GM23338 (cell line): ENCODE measurements around the gene CD19. TPM values are rescaled to one million over a fixed set of nuclear protein-coding genes. Genes with fewer than 3 reads are reported as not detected.

ENCODE experiments used
- ATAC-seq: fragments of 200-7000 bp; cut with Tn5 transposase; 3 replicates; pipeline ENCODE4 v1.9.1; 2020
- DNase-seq: peaks from one replicate; pipeline ENCODE4 v3.0.0-alpha.2; 2015; ENCODE audit warnings: low spot score
- H2AFZ ChIP-seq: fragments of 200-600 bp; sonication (generic); 2 replicates; pipeline ENCODE4 v1.8.0; 2016; ENCODE audit warnings: antibody characterized with exemption, mild to moderate bottlenecking, moderate library complexity
- H3F3A ChIP-seq: fragments of 200-600 bp; sonication (generic); replicated peaks from 2 replicates; pipeline ENCODE4 v1.8.0; 2017; ENCODE audit warnings: antibody characterized with exemption, mixed run types, low read depth
- H3K27ac ChIP-seq: fragments of 200-600 bp; sonication (generic); 2 replicates; pipeline ENCODE4 v1.6.1; 2016; ENCODE audit warnings: low read depth
- H3K27me3 ChIP-seq: fragments of 200-600 bp; sonication (generic); 2 replicates; pipeline ENCODE4 v1.8.0; 2016; ENCODE audit warnings: mild to moderate bottlenecking, mixed run types, moderate library complexity; ENCODE audit not compliant: insufficient read depth
- H3K36me3 ChIP-seq: fragments of 200-600 bp; sonication (generic); 2 replicates; pipeline ENCODE4 v1.8.0; 2016; ENCODE audit warnings: mild to moderate bottlenecking; ENCODE audit not compliant: insufficient read depth
- H3K4me1 ChIP-seq: fragments of 200-600 bp; sonication (generic); 2 replicates; pipeline ENCODE4 v1.8.0; 2016; ENCODE audit warnings: mild to moderate bottlenecking, moderate library complexity; ENCODE audit not compliant: insufficient read depth
- H3K4me2 ChIP-seq: fragments of 200-600 bp; sonication (generic); 2 replicates; pipeline ENCODE4 v1.7.1; 2017; ENCODE audit warnings: mixed run types
- H3K4me3 ChIP-seq: fragments of 200-600 bp; sonication (generic); 2 replicates; pipeline ENCODE4 v1.6.1; 2016; ENCODE audit warnings: mixed run types
- H3K79me2 ChIP-seq: fragments of 200-600 bp; sonication (generic); replicated peaks from 2 replicates; pipeline ENCODE4 v1.8.0; 2017; ENCODE audit warnings: mild to moderate bottlenecking; ENCODE audit not compliant: insufficient read depth
- H3K9me2 ChIP-seq: fragments of 200-600 bp; sonication (generic); 2 replicates; pipeline ENCODE4 v1.8.0; 2017; ENCODE audit not compliant: insufficient read depth
- H4K20me1 ChIP-seq: fragments of 200-600 bp; sonication (generic); replicated peaks from 2 replicates; pipeline ENCODE4 v1.8.0; 2017; ENCODE audit warnings: mild to moderate bottlenecking; ENCODE audit not compliant: insufficient read depth
- H3K27ac Mint-ChIP-seq: 2 replicates; pipeline ENCODE4 v1.8.0; 2020; ENCODE audit warnings: inconsistent platforms, mild to moderate bottlenecking, moderate library complexity, mixed read lengths
- H3K27me3 Mint-ChIP-seq: 3 replicates; pipeline ENCODE4 v1.8.0; 2022; ENCODE audit warnings: low read depth, mild to moderate bottlenecking, moderate library complexity, mixed read lengths, inconsistent platforms; ENCODE audit not compliant: insufficient read depth, poor library complexity
- H3K36me3 Mint-ChIP-seq: 3 replicates; pipeline ENCODE4 v1.8.0; 2021; ENCODE audit warnings: low read depth, mild to moderate bottlenecking, inconsistent platforms, moderate library complexity, mixed read lengths
- H3K4me1 Mint-ChIP-seq: 3 replicates; pipeline ENCODE4 v1.8.0; 2020; ENCODE audit warnings: mild to moderate bottlenecking, inconsistent platforms, mixed read lengths
- H3K4me3 Mint-ChIP-seq: 3 replicates; pipeline ENCODE4 v1.8.0; 2021; ENCODE audit warnings: moderate library complexity, mild to moderate bottlenecking, inconsistent platforms, mixed read lengths
- H3K9me3 Mint-ChIP-seq: 3 replicates; pipeline ENCODE4 v1.8.0; 2020; ENCODE audit warnings: moderate library complexity, mild to moderate bottlenecking, inconsistent platforms, mixed read lengths
- CREB1 ChIP-seq: fragments of 250-450 bp; sonication (Bioruptor Pico); IDR thresholded peaks from 2 replicates; pipeline ENCODE4 v1.5.0; 2020; ENCODE audit warnings: low read depth, mild to moderate bottlenecking, moderate library complexity
- ETS1 ChIP-seq: IDR thresholded peaks from 2 replicates; pipeline ENCODE4 v1.6.1; 2016; ENCODE audit warnings: antibody characterized with exemption
- EZH2 ChIP-seq: fragments of 200-600 bp; sonication (generic); IDR thresholded peaks from one replicate; pipeline ENCODE4 v1.8.0; 2017; ENCODE audit warnings: antibody characterized with exemption, mild to moderate bottlenecking, low read depth; ENCODE audit not compliant: unreplicated experiment
- EZH2phosphoT487 ChIP-seq: fragments of 200-600 bp; sonication (generic); IDR thresholded peaks from one replicate; pipeline ENCODE4 v1.8.1; 2018; ENCODE audit warnings: antibody characterized with exemption; ENCODE audit not compliant: unreplicated experiment
- JUNB ChIP-seq: IDR thresholded peaks from one replicate; pipeline ENCODE4 v1.6.1; 2016; ENCODE audit warnings: antibody characterized with exemption; ENCODE audit not compliant: unreplicated experiment
- NANOG ChIP-seq: IDR thresholded peaks from 2 replicates; pipeline ENCODE4 v1.6.1; 2016; ENCODE audit warnings: antibody characterized with exemption, borderline replicate concordance
- POLR2AphosphoS5 ChIP-seq: IDR thresholded peaks from 2 replicates; pipeline ENCODE4 v1.6.1; 2016; ENCODE audit warnings: antibody characterized with exemption, low read depth
- STAT1 ChIP-seq: IDR thresholded peaks from one replicate; pipeline ENCODE4 v1.6.1; 2016; ENCODE audit warnings: antibody characterized with exemption; ENCODE audit not compliant: unreplicated experiment
- ZNF114 ChIP-seq: fragments of 250-450 bp; sonication (Bioruptor Pico); IDR thresholded peaks from 2 replicates; pipeline ENCODE4 v1.5.0; 2020; ENCODE audit warnings: mild to moderate bottlenecking, moderate library complexity
- ZNF331 ChIP-seq: fragments of 250-450 bp; sonication (Bioruptor Pico); IDR thresholded peaks from 2 replicates; pipeline ENCODE4 v1.5.0; 2020; ENCODE audit warnings: low read depth, mild to moderate bottlenecking, moderate library complexity
- ZNF462 ChIP-seq: fragments of 250-450 bp; sonication (Bioruptor Pico); IDR thresholded peaks from 2 replicates; pipeline ENCODE4 v1.5.0; 2020; ENCODE audit warnings: mild to moderate bottlenecking, moderate library complexity
- polyA plus RNA-seq: library from polyadenylated mRNA; unstranded; fragments of >200 nt; fragmentation: Nextera tagmentation; extraction: Ambion mirVana; gene quantifications from 2 replicates; pipeline ENCODE4 v1.2.1, GENCODE V29; 2016
- total RNA-seq: library from RNA; depleted of rRNA; stranded (reverse); fragments of >200 nt; shearing (Covaris generic); gene quantifications from 2 replicates; pipeline ENCODE4 v1.2.3, GENCODE V29; 2014
- TF ChIP-seq, protein P1 (sequence below): IDR thresholded peaks from one replicate; pipeline ENCODE4 v1.6.1; 2018; ENCODE audit warnings: antibody characterized with exemption; ENCODE audit not compliant: unreplicated experiment
- TF ChIP-seq, protein P2 (sequence below), 2 experiments: fragments of 200-600 bp in 1 of 2; sonication (generic) in 1 of 2; conservative IDR thresholded peaks; 2 replicates each; pipeline versions ENCODE4 v1.5.1 to v1.6.1; 2016 to 2017; ENCODE audit warnings: antibody characterized with exemption in 2 of 2, low read depth in 2 of 2, mild to moderate bottlenecking in 2 of 2, moderate library complexity in 1 of 2

The CD19 gene
- total and polyA plus RNA-seq, 2 experiments from 2014 or later = 0.83 to 1.9 TPM

GRCh38 chr16:28903344-28904042, 28.3 kb upstream of the CD19 start:
- Histone ChIP-seq H3K4me1 (no peaks in the 10 kb centered on the region), H3K27ac (no peak overlapping the region), H3K36me3 (0 out of 2 replicates have a peak, but pooled peaks cover 5% of the 10 kb centered on the region), H3K4me3 (no peak overlapping the region), H2AFZ (no peak overlapping the region), H3K4me2 (no peak overlapping the region), H4K20me1 (no peaks in the 10 kb centered on the region), H3K27me3 (no peaks in the 10 kb centered on the region), H3K9me2 (no peaks in the 10 kb centered on the region), H3F3A (no peaks in the 10 kb centered on the region), H3K79me2 (no peaks in the 10 kb centered on the region)
- ATAC-seq = no peak
- H3K27me3 Mint-ChIP-seq = peaks cover 3% of the 10 kb centered on the region
- H3K27ac Mint-ChIP-seq = no peak overlapping the region
- H3K9me3 Mint-ChIP-seq = no peaks in the 10 kb centered on the region
- no peak overlapping the region for H3K4me3 Mint-ChIP-seq
- DNase-seq = no peak
- H3K4me1 Mint-ChIP-seq = no peaks in the 10 kb centered on the region
- H3K36me3 Mint-ChIP-seq = no peaks in the 10 kb centered on the region; the same call in 2 of the 3 replicates
- TF ChIP-seq, protein P1, sequence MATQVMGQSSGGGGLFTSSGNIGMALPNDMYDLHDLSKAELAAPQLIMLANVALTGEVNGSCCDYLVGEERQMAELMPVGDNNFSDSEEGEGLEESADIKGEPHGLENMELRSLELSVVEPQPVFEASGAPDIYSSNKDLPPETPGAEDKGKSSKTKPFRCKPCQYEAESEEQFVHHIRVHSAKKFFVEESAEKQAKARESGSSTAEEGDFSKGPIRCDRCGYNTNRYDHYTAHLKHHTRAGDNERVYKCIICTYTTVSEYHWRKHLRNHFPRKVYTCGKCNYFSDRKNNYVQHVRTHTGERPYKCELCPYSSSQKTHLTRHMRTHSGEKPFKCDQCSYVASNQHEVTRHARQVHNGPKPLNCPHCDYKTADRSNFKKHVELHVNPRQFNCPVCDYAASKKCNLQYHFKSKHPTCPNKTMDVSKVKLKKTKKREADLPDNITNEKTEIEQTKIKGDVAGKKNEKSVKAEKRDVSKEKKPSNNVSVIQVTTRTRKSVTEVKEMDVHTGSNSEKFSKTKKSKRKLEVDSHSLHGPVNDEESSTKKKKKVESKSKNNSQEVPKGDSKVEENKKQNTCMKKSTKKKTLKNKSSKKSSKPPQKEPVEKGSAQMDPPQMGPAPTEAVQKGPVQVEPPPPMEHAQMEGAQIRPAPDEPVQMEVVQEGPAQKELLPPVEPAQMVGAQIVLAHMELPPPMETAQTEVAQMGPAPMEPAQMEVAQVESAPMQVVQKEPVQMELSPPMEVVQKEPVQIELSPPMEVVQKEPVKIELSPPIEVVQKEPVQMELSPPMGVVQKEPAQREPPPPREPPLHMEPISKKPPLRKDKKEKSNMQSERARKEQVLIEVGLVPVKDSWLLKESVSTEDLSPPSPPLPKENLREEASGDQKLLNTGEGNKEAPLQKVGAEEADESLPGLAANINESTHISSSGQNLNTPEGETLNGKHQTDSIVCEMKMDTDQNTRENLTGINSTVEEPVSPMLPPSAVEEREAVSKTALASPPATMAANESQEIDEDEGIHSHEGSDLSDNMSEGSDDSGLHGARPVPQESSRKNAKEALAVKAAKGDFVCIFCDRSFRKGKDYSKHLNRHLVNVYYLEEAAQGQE = no peak
- TF ChIP-seq JUNB (no peak), ZNF462 (no peak), ZNF331 (CRISPR knock-in tag) (no peak), ZNF114 (no peak), EZH2phosphoT487 (no peak), STAT1 (no peak), CREB1 (CRISPR knock-in tag) (no peak), POLR2AphosphoS5 (no peak), EZH2 (no peak), ETS1 (no peak), NANOG (no peak)
- TF ChIP-seq, protein P2, sequence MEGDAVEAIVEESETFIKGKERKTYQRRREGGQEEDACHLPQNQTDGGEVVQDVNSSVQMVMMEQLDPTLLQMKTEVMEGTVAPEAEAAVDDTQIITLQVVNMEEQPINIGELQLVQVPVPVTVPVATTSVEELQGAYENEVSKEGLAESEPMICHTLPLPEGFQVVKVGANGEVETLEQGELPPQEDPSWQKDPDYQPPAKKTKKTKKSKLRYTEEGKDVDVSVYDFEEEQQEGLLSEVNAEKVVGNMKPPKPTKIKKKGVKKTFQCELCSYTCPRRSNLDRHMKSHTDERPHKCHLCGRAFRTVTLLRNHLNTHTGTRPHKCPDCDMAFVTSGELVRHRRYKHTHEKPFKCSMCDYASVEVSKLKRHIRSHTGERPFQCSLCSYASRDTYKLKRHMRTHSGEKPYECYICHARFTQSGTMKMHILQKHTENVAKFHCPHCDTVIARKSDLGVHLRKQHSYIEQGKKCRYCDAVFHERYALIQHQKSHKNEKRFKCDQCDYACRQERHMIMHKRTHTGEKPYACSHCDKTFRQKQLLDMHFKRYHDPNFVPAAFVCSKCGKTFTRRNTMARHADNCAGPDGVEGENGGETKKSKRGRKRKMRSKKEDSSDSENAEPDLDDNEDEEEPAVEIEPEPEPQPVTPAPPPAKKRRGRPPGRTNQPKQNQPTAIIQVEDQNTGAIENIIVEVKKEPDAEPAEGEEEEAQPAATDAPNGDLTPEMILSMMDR (conservative IDR thresholded peaks at IDR 0.05; ENCODE audit: low read depth in 2 of 2) = no peak
